Osteoblast (primary cell): ENCODE measurements around the gene ABCG4. TPM values are rescaled to one million over a fixed set of nuclear protein-coding genes. Genes with fewer than 3 reads are reported as not detected.
A peak's percentile ranks its signal among the peaks of the same experiment; 100 is the strongest.

Experiments
- DNase-seq: peaks from one replicate; pipeline ENCODE4 v3.0.0; 2011; ENCODE audit warnings: low spot score, mixed read lengths; ENCODE audit not compliant: insufficient read length; ENCODE audit errors: missing footprints
- H2AFZ ChIP-seq: 2 replicates; pipeline ENCODE4 v1.6.0; 2011; ENCODE audit warnings: mild to moderate bottlenecking, low read length
- H3K27ac ChIP-seq: 2 replicates; pipeline ENCODE4 v1.5.1; 2011; ENCODE audit warnings: mild to moderate bottlenecking, low read depth, low read length, moderate library complexity
- H3K27me3 ChIP-seq: 2 replicates; pipeline ENCODE4 v1.6.0; 2012; ENCODE audit warnings: mild to moderate bottlenecking, control low read depth, inconsistent platforms, low read length, moderate library complexity; ENCODE audit not compliant: insufficient read depth
- H3K36me3 ChIP-seq: 2 replicates; pipeline ENCODE4 v1.5.1; 2011; ENCODE audit warnings: mild to moderate bottlenecking, low read length, control low read depth, moderate library complexity; ENCODE audit not compliant: insufficient read depth
- H3K4me1 ChIP-seq: 2 replicates; pipeline ENCODE4 v1.5.1; 2011; ENCODE audit warnings: mild to moderate bottlenecking, low read length, control low read depth, moderate library complexity; ENCODE audit not compliant: insufficient read depth
- H3K4me2 ChIP-seq: 2 replicates; pipeline ENCODE4 v1.6.0; 2011; ENCODE audit warnings: mild to moderate bottlenecking, low read length; ENCODE audit not compliant: insufficient read depth
- H3K4me3 ChIP-seq: fragments of 200-600 bp; sonication (generic); 3 replicates; pipeline ENCODE4 v1.5.1; 2012; ENCODE audit warnings: mild to moderate bottlenecking, low read length, inconsistent platforms; ENCODE audit not compliant: insufficient read depth
- H3K79me2 ChIP-seq: 2 replicates; pipeline ENCODE4 v1.6.0; 2012; ENCODE audit warnings: mild to moderate bottlenecking, low read length, control low read depth, inconsistent platforms; ENCODE audit not compliant: insufficient read depth
- H3K9me3 ChIP-seq: 2 replicates; pipeline ENCODE4 v1.5.1; 2011; ENCODE audit warnings: low read depth, low read length, control low read depth
- H4K20me1 ChIP-seq: 2 replicates; pipeline ENCODE4 v1.6.0; 2012; ENCODE audit warnings: mild to moderate bottlenecking, low read length, control low read depth; ENCODE audit not compliant: insufficient read depth
- CTCF ChIP-seq: IDR thresholded peaks from 2 replicates; pipeline ENCODE4 v1.5.1; 2011; ENCODE audit warnings: mild to moderate bottlenecking, low read depth, low read length, moderate library complexity; ENCODE audit errors: extremely low read depth
- total RNA-seq: library from RNA; depleted of rRNA; stranded (reverse); fragments of >200 nt; gene quantifications from 2 replicates; pipeline ENCODE4 v1.2.3, GENCODE V29; 2012

ABCG4 gene
- total RNA-seq, 1 donor = not detected

- Histone ChIP-seq H3K79me2 (no peaks in the 10 kb centered on the region), H3K27ac (no peak overlapping the region), H4K20me1 (no peaks in the 10 kb centered on the region), H2AFZ (no peak overlapping the region), H3K4me3 (no peak overlapping the region), H3K4me2 (no peak overlapping the region), H3K4me1 (no peaks in the 10 kb centered on the region), H3K9me3 (no peaks in the 10 kb centered on the region), H3K27me3 (no peaks in the 10 kb centered on the region), H3K36me3 (no peaks in the 10 kb centered on the region)
- DNase-seq = no peak
- TF ChIP-seq CTCF = no peak
Observed at GRCh38 chr11:119193001-119193400, 44.1 kb downstream of the ABCG4 start.

- H3K4me1 ChIP-seq = no peaks in the 10 kb centered on the region
- TF ChIP-seq CTCF = no peak
Observed at GRCh38 chr11:119193626-119194025, 44.8 kb downstream of the ABCG4 start.

GRCh38 chr11:119194811-119195440 is 46.1 kb downstream of the ABCG4 start:
- no peaks in the 10 kb centered on the region for H3K79me2 ChIP-seq
- no peak overlapping the region for H3K27ac ChIP-seq
- H3K9me3 ChIP-seq = no peaks in the 10 kb centered on the region
- H4K20me1 ChIP-seq = no peaks in the 10 kb centered on the region
- no peak overlapping the region for H2AFZ ChIP-seq
- no peak for TF ChIP-seq CTCF
- H3K4me3 ChIP-seq = no peak overlapping the region
- no peaks in the 10 kb centered on the region for H3K36me3 ChIP-seq
- no peak overlapping the region for H3K4me2 ChIP-seq
- H3K4me1 ChIP-seq = no peaks in the 10 kb centered on the region
- DNase-seq = peak; percentile 35
- H3K27me3 ChIP-seq = no peaks in the 10 kb centered on the region

More at GRCh38 chr11:119193626-119194025, 44.8 kb downstream of the ABCG4 start:
- no peak overlapping the region for H2AFZ ChIP-seq
- H4K20me1 ChIP-seq = no peaks in the 10 kb centered on the region
- no peaks in the 10 kb centered on the region for H3K36me3 ChIP-seq
- H3K27ac ChIP-seq = no peak overlapping the region
- H3K27me3 ChIP-seq = no peaks in the 10 kb centered on the region
- no peaks in the 10 kb centered on the region for H3K9me3 ChIP-seq
- H3K79me2 ChIP-seq = no peaks in the 10 kb centered on the region
- H3K4me3 ChIP-seq = no peak overlapping the region
- DNase-seq = no peak
- H3K4me2 ChIP-seq = no peak overlapping the region

- Histone ChIP-seq H3K79me2 (no peaks in the 10 kb centered on the region), H3K9me3 (no peaks in the 10 kb centered on the region), H3K4me3 (peak overlapping the region; percentile 36), H2AFZ (peak overlapping the region; percentile 61), H3K4me2 (peak overlapping the region; percentile 55), H3K36me3 (no peaks in the 10 kb centered on the region), H3K27ac (no peak overlapping the region), H4K20me1 (no peaks in the 10 kb centered on the region), H3K4me1 (no peaks in the 10 kb centered on the region), H3K27me3 (no peaks in the 10 kb centered on the region)
- peak; percentile 97 for DNase-seq
- no peak for TF ChIP-seq CTCF
Observed at GRCh38 chr11:119195680-119196079, 46.8 kb downstream of the ABCG4 start.
